Activated naive CD4-positive, alpha-beta T cell treated with anti-CD3 and anti-CD28 coated beads, Interleukin-2, amount 10 ng/mL, durations not matched to agents 7 days and 5 days (primary cell): ENCODE results near the gene MYH10.
"Not testable (repeated sequence)": the region's sequence is repeated elsewhere in the genome, so short reads cannot be mapped to it uniquely, and the experiment has no call there.

Source experiments
- CTCF ChIA-PET: fragments of 350-600 bp; sonication (Branson Sonifier 250); formaldehyde crosslinking; loops from one replicate; lab custom pipeline; 2021; ENCODE audit warnings: antibody characterized with exemption; lab: Charles Lee
- DNase-seq: peaks from one replicate; pipeline ENCODE4 v3.0.0-alpha.2; 2020
- H3K27ac Mint-ChIP-seq: one replicate; pipeline ENCODE4 v1.8.0; 2021; ENCODE audit warnings: mild to moderate bottlenecking, moderate library complexity, mixed read lengths
- H3K27me3 Mint-ChIP-seq: one replicate; pipeline ENCODE4 v1.8.0; 2021; ENCODE audit warnings: mild to moderate bottlenecking, mixed read lengths
- H3K36me3 Mint-ChIP-seq: one replicate; pipeline ENCODE4 v1.8.0; 2021; ENCODE audit warnings: mixed read lengths
- H3K4me1 Mint-ChIP-seq: one replicate; pipeline ENCODE4 v1.8.0; 2021; ENCODE audit warnings: mixed read lengths
- H3K4me3 Mint-ChIP-seq: one replicate; pipeline ENCODE4 v1.8.0; 2021; ENCODE audit warnings: mild to moderate bottlenecking, moderate library complexity, mixed read lengths
- H3K9me3 Mint-ChIP-seq: one replicate; pipeline ENCODE4 v1.8.0; 2021; ENCODE audit warnings: mixed read lengths

Gene MYH10

DNA sequence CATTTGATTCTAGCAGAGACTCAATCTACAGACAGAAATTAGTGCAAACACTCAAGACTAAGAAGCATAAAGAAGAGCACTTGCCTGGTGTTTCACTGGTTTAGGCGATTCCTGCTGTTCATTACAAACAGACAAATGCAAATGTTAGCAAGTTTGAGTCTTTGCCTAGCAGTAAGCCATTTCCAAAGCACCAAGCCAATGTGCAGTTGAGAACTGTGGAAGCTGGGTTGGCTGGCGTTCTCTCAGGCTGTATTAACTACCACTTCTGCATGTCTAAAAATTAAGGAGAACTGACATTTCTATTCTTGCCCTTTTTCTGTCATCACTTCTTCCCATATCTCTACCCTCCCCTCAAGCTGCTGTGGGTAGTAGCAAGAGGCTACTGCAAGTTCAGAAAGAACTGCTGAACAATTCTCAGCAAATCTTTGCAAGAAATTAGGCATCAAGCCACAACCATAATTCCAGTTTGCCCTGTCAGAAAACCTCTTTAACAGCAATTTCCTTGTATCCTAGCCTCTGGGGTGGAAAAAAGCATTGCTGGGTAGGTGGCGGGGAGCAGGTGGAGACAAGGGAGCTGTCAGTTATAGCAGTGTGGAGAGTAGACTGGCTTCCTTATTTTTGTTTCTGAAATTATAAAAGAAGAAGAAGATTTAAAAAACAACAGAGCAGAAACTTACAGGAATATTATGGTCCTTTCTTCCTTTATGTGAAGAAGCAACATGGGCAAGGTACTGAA, 53.8 kb downstream of the MYH10 start:
- H3K36me3 Mint-ChIP-seq: no peaks in the 10 kb centered on the region
- no peaks in the 10 kb centered on the region for H3K27me3 Mint-ChIP-seq
- no peaks in the 10 kb centered on the region for H3K9me3 Mint-ChIP-seq
- no peaks in the 10 kb centered on the region for H3K4me1 Mint-ChIP-seq
- CTCF ChIA-PET: no interaction called here
- H3K27ac Mint-ChIP-seq: no peak overlapping the region
- DNase-seq: no peak
- H3K4me3 Mint-ChIP-seq: no peak overlapping the region

DNA sequence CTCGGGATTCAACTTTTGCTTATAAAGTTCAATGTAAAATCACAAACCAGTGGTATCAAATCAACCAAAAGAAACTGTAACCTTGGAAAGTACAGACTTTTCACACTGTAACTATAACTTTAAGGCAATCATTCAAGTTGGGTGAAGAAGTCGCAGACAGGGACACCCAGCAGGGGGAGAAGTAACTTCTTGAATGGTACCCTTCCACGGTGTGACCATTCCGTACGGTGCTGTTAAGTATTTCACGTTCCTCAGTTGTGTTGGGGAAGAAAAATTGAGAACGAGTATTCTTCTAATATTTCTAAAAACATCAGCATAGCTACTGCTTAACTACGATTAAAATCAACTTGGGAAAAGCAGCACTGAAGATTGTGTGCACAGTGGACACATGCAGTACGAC, 55.8 kb downstream of the MYH10 start:
- no peak for DNase-seq
- no peak overlapping the region for H3K27ac Mint-ChIP-seq
- H3K36me3 Mint-ChIP-seq: no peaks in the 10 kb centered on the region
- CTCF ChIA-PET: no interaction called here
- H3K27me3 Mint-ChIP-seq: no peaks in the 10 kb centered on the region
- no peak overlapping the region for H3K4me3 Mint-ChIP-seq
- H3K9me3 Mint-ChIP-seq: no peaks in the 10 kb centered on the region
- H3K4me1 Mint-ChIP-seq: no peaks in the 10 kb centered on the region

DNA sequence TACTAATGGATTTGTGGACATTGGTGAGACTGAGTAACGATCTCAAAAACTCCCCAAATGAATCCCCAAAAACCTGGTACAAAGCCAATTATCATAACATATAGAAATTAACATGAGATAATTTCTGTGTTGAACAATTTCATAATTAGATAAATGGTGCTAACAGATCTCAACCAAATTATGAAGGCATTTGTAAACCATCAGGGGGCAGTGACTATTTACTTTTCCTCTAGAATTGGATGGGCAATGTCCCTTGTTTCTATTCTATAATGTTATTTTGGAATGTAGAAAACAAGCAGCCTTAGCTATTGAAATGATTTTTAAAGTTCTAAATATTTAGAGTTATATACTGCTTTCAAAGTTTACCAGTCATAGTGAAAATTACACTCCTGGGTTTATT, 57.8 kb downstream of the MYH10 start:
- no peak overlapping the region for H3K4me3 Mint-ChIP-seq
- no peaks in the 10 kb centered on the region for H3K9me3 Mint-ChIP-seq
- no peaks in the 10 kb centered on the region for H3K36me3 Mint-ChIP-seq
- no peak for DNase-seq
- no peak overlapping the region for H3K27ac Mint-ChIP-seq
- H3K27me3 Mint-ChIP-seq: no peaks in the 10 kb centered on the region
- CTCF ChIA-PET: interaction anchor here (1.1 kb wide), 1 partner anchor 9 kb away, joined by 3 read pairs; no protein-coding TSS in a partner anchor
- no peaks in the 10 kb centered on the region for H3K4me1 Mint-ChIP-seq

DNA sequence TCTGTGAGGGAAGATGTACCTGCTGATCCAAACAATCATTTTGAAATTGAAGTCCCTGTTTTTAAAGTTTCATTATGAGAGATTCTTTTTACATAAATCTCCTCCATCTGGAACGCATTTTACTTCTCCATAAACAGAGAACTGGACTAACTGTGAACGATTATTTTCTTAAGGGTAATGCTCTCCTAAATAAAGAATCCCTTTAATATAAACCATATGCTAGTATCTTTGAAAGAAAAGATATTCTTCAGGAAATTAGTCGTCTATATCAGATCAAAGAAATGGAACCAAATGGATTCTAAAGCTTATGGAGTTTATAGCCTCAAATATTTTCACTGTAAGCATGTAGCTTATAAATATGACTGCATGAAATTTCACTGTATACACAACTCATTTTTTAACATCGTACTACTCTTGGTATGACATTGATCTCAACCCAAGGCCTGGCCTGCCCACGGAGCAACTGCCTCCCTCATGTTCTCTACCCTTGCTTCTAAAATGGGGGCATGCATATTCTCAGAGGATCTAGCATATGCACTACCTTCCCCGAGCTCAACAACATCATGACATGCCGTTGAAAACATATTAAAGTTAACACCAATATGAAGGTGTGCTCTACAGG, 66.4 kb downstream of the MYH10 start:
- Mint-ChIP-seq H3K27me3 (no peaks in the 10 kb centered on the region), H3K4me3 (no peak overlapping the region), H3K27ac (no peak overlapping the region), H3K9me3 (no peaks in the 10 kb centered on the region), H3K4me1 (no peaks in the 10 kb centered on the region), H3K36me3 (no peaks in the 10 kb centered on the region)
- no peak for DNase-seq
- CTCF ChIA-PET: interaction anchor here (0.8 kb wide), 1 partner anchor 8 kb away, joined by 3 read pairs; no protein-coding TSS in a partner anchor

- H3K27ac Mint-ChIP-seq: no peak overlapping the region
- H3K36me3 Mint-ChIP-seq: no peaks in the 10 kb centered on the region
- no peaks in the 10 kb centered on the region for H3K27me3 Mint-ChIP-seq
These were observed 67.3 kb downstream of the MYH10 start for GRCh38 chr17:8563024-8563776.

GRCh38 chr17:8558144-8558543, 72.4 kb downstream of the MYH10 start:
- Mint-ChIP-seq H3K27ac (no peak overlapping the region), H3K36me3 (no peaks in the 10 kb centered on the region), H3K9me3 (no peaks in the 10 kb centered on the region), H3K4me3 (no peak overlapping the region), H3K4me1 (no peaks in the 10 kb centered on the region), H3K27me3 (no peaks in the 10 kb centered on the region)
- DNase-seq: no peak
- CTCF ChIA-PET: no interaction called here

More at GRCh38 chr17:8563024-8563776, 67.3 kb downstream of the MYH10 start:
- Mint-ChIP-seq H3K4me3 (no peak overlapping the region), H3K4me1 (no peaks in the 10 kb centered on the region), H3K9me3 (no peaks in the 10 kb centered on the region)
- CTCF ChIA-PET: no interaction called here
- no peak for DNase-seq

- no peak overlapping the region for H3K4me3 Mint-ChIP-seq
- CTCF ChIA-PET: no interaction called here
- DNase-seq: no peak
- H3K4me1 Mint-ChIP-seq: no peaks in the 10 kb centered on the region
- H3K27ac Mint-ChIP-seq: no peak overlapping the region
- H3K9me3 Mint-ChIP-seq: no peaks in the 10 kb centered on the region
- H3K27me3 Mint-ChIP-seq: no peaks in the 10 kb centered on the region
- no peaks in the 10 kb centered on the region for H3K36me3 Mint-ChIP-seq
These were observed 73.2 kb downstream of the MYH10 start for GRCh38 chr17:8557176-8557806.

DNA sequence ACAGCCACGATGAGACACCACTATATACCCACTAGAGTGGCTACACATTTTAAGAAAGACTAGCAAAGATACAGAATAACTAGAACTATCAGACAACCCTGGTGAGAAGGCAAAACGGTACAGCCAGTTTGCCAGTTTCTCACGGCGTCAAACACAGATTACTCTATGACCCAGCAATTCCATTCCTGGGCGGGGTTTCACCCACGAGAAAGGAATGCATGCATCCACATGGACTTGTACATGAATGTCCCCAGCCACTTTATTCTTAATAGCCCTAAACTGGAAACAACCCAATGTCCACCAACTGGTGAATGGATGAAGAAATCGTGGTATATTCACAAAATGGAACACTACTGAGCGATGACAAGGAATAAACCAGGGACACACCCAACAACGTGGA, 74.5 kb downstream of the MYH10 start:
- Mint-ChIP-seq H3K27ac (no peak overlapping the region), H3K27me3 (no peaks in the 10 kb centered on the region), H3K4me3 (no peak overlapping the region), H3K4me1 (no peaks in the 10 kb centered on the region), H3K36me3 (no peaks in the 10 kb centered on the region), H3K9me3 (no peaks in the 10 kb centered on the region)
- CTCF ChIA-PET: no interaction called here
- no peak for DNase-seq

GRCh38 chr17:8555062-8555461, 75.5 kb downstream of the MYH10 start:
- Mint-ChIP-seq H3K27me3 (no peaks in the 10 kb centered on the region), H3K4me1 (no peaks in the 10 kb centered on the region), H3K4me3 (no peak overlapping the region), H3K9me3 (no peaks in the 10 kb centered on the region), H3K27ac (no peak overlapping the region), H3K36me3 (no peaks in the 10 kb centered on the region)
- CTCF ChIA-PET: no interaction called here
- DNase-seq: no peak

- H3K4me1 Mint-ChIP-seq: no peaks in the 10 kb centered on the region
- H3K4me3 Mint-ChIP-seq: no peak overlapping the region
- no peaks in the 10 kb centered on the region for H3K27me3 Mint-ChIP-seq
- H3K27ac Mint-ChIP-seq: no peak overlapping the region
- H3K9me3 Mint-ChIP-seq: no peaks in the 10 kb centered on the region
- H3K36me3 Mint-ChIP-seq: no peaks in the 10 kb centered on the region
- CTCF ChIA-PET: no interaction called here
- no peak for DNase-seq
These were observed 77.8 kb downstream of the MYH10 start for GRCh38 chr17:8552577-8553320.

DNA sequence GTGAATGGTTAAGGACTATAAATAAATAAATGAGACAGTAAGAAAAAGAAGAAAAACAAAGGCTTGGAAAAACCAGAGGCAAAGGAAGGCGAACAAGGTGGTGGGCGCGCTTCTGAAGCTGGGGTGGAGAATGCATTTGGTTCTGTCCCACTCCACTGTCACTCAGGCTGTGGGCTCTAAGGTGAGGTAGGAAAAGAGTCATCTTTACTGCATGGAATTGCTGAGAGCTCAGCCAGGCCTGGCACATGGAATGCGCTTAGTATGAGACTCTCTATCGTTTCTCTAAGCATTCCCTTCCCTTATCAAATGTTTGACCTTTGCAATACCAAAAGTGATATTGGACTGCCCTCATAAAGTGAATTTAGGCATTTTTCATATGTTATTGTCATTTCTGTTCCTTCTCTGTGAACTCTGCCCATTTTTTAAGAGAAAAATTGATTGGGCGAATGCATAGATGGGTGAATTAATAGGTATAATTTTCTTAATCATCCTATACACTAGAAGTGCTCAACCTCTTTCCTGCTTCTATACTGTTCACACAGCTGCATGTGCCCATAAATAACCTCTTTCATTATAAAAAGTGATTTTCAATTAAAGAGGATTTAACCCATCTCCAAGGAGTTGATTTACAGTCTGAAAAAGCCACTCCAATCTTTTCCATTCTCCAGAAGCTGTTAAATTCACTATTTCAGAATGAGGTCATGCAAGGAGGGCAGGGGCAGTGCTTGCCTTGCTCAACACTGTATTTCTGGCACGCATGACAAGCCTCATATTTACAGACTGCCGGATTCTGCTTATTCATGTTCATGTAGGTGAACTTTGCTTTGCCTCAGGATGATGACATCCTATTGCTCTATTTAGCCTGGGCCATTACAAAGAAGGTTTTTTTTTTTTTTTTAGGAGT, 87.7 kb downstream of the MYH10 start:
- H3K9me3 Mint-ChIP-seq: no peaks in the 10 kb centered on the region
- H3K4me1 Mint-ChIP-seq: no peaks in the 10 kb centered on the region
- H3K27me3 Mint-ChIP-seq: no peaks in the 10 kb centered on the region
- H3K36me3 Mint-ChIP-seq: peaks cover 3% of the 10 kb centered on the region
- no peak overlapping the region for H3K4me3 Mint-ChIP-seq
- no peak overlapping the region for H3K27ac Mint-ChIP-seq
- CTCF ChIA-PET: no interaction called here
- DNase-seq: no peak

DNA sequence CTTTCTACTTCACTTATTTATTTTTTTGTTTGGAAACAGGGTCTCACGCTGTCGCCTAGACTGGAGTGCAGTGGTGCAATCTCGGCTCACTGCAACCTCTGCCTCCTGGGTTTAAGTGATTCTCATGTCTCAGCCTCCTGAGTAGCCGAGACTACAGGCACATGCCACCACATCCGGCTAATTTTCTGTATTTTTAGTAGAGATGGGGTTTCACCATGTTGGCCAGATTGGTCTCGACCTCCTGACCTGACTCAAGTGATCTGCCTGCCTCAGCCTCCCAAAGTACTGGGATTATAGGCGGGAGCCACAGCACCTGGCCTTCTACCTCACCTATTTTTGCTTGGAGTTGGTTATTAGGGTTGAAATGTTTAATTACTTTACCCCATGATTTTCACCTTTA, 90.5 kb downstream of the MYH10 start:
- H3K27me3 Mint-ChIP-seq, CTCF ChIA-PET, DNase-seq, H3K4me3 Mint-ChIP-seq, H3K4me1 Mint-ChIP-seq, H3K9me3 Mint-ChIP-seq, H3K27ac Mint-ChIP-seq, H3K36me3 Mint-ChIP-seq: not testable (repeated sequence)

DNA sequence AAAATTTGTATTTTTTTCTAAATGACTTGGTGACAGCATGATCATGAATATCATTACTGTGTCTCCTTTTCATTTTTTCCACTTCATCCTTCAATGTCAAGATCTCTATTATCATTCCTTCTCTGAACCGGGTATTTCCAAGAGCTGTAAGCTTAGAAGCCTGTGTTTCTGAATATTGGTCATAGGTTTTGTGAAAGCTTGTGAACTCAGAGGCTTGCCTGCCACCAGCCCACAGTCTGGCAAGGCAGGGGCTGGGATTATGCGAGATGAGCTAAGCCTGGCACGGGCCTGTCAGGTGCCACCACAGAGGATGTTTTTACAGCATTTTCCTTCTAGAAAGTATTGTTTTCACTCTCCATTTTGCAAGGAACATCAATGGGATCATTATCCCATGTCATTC, 92.8 kb downstream of the MYH10 start:
- H3K27me3 Mint-ChIP-seq: no peaks in the 10 kb centered on the region
- CTCF ChIA-PET: no interaction called here
- no peak for DNase-seq
- no peaks in the 10 kb centered on the region for H3K4me1 Mint-ChIP-seq
- no peak overlapping the region for H3K4me3 Mint-ChIP-seq
- H3K36me3 Mint-ChIP-seq: peaks cover 1% of the 10 kb centered on the region
- no peaks in the 10 kb centered on the region for H3K9me3 Mint-ChIP-seq
- no peak overlapping the region for H3K27ac Mint-ChIP-seq
